HepG2 (cell line): ENCODE results near the gene MLN.

Source experiments
- CHCHD3 ChIP-seq: sonication (generic); formaldehyde crosslinking; IDR thresholded peaks from 2 replicates; pipeline ENCODE4 v1.8.0; 2022; ENCODE audit warnings: mild to moderate bottlenecking, missing genetic modification reagents, moderate library complexity
- NONO ChIP-seq, 2 experiments: fragments of 450-650 bp in 1 of 2; sonication (generic) in 1 of 2; formaldehyde crosslinking in 1 of 2; IDR thresholded peaks in 1 of 2; conservative IDR thresholded peaks in 1 of 2; 2 replicates each; pipeline versions ENCODE4 v1.6.1 to v1.8.0; 2017 to 2022; ENCODE audit warnings: mild to moderate bottlenecking in 1 of 2, missing genetic modification reagents in 1 of 2, moderate library complexity in 1 of 2
- POLR2A ChIP-seq, 2 experiments: IDR thresholded peaks; 2 replicates each; pipeline ENCODE4 v1.6.1; 2011; ENCODE audit warnings: low read depth in 2 of 2, low read length in 2 of 2, mild to moderate bottlenecking in 1 of 2, moderate library complexity in 1 of 2; ENCODE audit not compliant: insufficient read depth in 1 of 2
- SALL2 ChIP-seq: sonication (generic); formaldehyde crosslinking; IDR thresholded peaks from 2 replicates; pipeline ENCODE4 v1.8.1; 2023; ENCODE audit warnings: mild to moderate bottlenecking, missing genetic modification reagents, inconsistent platforms
- ZNF350 ChIP-seq: sonication (generic); formaldehyde crosslinking; IDR thresholded peaks from 2 replicates; pipeline ENCODE4 v1.4.0; 2020; ENCODE audit warnings: mild to moderate bottlenecking, low read depth, missing genetic modification reagents, borderline replicate concordance
- TF ChIP-seq, protein P1 (sequence below): sonication (generic); formaldehyde crosslinking; IDR thresholded peaks from 2 replicates; pipeline ENCODE4 v1.9.0; 2021; ENCODE audit warnings: missing genetic modification reagents, borderline replicate concordance
- TF ChIP-seq, protein P2 (sequence below): sonication (generic); formaldehyde crosslinking; IDR thresholded peaks from 2 replicates; pipeline ENCODE4 v1.4.0; 2020; ENCODE audit warnings: missing genetic modification reagents
- TF ChIP-seq, protein P3 (sequence below): sonication (generic); formaldehyde crosslinking; IDR thresholded peaks from 2 replicates; pipeline ENCODE4 v1.5.0; 2020; ENCODE audit warnings: mild to moderate bottlenecking, missing genetic modification reagents, moderate library complexity

DNA sequence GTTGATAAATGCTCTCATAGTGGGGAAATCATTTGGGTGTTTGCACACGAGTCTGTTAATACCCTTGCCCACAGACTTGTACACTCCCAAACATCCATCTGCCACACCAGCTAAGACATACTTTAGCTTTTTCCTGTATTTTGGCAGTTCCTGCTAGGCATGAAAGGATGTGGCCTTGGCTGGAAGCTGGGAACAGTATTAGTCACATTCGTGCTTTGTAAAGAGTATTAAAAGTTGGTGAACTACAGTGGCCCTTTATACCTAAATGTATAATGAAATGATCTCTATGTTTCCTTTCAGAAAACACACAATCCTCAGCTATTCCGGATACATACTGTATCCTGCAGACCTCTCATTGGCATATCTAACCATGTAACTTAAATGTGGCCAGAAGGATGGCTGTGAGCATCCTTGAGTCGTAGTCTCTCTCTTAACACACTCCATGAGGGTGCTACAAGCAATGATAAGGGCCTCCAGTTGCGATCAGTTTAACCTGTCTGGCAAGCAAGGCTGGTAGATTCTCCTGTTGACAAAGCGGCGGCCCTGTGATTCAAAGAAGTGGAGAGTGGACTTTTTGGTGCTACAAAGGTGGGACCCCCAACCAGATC, 16.4 kb downstream of the MLN start:
- TF ChIP-seq, protein P1, sequence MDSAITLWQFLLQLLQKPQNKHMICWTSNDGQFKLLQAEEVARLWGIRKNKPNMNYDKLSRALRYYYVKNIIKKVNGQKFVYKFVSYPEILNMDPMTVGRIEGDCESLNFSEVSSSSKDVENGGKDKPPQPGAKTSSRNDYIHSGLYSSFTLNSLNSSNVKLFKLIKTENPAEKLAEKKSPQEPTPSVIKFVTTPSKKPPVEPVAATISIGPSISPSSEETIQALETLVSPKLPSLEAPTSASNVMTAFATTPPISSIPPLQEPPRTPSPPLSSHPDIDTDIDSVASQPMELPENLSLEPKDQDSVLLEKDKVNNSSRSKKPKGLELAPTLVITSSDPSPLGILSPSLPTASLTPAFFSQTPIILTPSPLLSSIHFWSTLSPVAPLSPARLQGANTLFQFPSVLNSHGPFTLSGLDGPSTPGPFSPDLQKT (CRISPR knock-in tag), result no peak
- TF ChIP-seq, protein P2, sequence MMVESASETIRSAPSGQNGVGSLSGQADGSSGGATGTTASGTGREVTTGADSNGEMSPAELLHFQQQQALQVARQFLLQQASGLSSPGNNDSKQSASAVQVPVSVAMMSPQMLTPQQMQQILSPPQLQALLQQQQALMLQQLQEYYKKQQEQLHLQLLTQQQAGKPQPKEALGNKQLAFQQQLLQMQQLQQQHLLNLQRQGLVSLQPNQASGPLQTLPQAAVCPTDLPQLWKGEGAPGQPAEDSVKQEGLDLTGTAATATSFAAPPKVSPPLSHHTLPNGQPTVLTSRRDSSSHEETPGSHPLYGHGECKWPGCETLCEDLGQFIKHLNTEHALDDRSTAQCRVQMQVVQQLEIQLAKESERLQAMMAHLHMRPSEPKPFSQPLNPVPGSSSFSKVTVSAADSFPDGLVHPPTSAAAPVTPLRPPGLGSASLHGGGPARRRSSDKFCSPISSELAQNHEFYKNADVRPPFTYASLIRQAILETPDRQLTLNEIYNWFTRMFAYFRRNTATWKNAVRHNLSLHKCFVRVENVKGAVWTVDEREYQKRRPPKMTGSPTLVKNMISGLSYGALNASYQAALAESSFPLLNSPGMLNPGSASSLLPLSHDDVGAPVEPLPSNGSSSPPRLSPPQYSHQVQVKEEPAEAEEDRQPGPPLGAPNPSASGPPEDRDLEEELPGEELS (CRISPR knock-in tag), result no peak
- TF ChIP-seq NONO (IDR thresholded peaks at IDR 0.05), result no peak
- TF ChIP-seq NONO (CRISPR knock-in tag; conservative IDR thresholded peaks at IDR 0.05), result no peak
- TF ChIP-seq ZNF350 (CRISPR knock-in tag), result no peak
- TF ChIP-seq, protein P3, sequence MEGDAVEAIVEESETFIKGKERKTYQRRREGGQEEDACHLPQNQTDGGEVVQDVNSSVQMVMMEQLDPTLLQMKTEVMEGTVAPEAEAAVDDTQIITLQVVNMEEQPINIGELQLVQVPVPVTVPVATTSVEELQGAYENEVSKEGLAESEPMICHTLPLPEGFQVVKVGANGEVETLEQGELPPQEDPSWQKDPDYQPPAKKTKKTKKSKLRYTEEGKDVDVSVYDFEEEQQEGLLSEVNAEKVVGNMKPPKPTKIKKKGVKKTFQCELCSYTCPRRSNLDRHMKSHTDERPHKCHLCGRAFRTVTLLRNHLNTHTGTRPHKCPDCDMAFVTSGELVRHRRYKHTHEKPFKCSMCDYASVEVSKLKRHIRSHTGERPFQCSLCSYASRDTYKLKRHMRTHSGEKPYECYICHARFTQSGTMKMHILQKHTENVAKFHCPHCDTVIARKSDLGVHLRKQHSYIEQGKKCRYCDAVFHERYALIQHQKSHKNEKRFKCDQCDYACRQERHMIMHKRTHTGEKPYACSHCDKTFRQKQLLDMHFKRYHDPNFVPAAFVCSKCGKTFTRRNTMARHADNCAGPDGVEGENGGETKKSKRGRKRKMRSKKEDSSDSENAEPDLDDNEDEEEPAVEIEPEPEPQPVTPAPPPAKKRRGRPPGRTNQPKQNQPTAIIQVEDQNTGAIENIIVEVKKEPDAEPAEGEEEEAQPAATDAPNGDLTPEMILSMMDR, result no peak
- no peak for TF ChIP-seq SALL2 (CRISPR knock-in tag)
- no peak for TF ChIP-seq POLR2A (IDR thresholded peaks at IDR 0.05; ENCODE audit: insufficient read depth in 1 of 2, low read depth in 2 of 2, low read length in 2 of 2)
- no peak for TF ChIP-seq CHCHD3 (CRISPR knock-in tag)
